ENCODE measurements around the gene ANKFN1.

ANKFN1 gene

DNA sequence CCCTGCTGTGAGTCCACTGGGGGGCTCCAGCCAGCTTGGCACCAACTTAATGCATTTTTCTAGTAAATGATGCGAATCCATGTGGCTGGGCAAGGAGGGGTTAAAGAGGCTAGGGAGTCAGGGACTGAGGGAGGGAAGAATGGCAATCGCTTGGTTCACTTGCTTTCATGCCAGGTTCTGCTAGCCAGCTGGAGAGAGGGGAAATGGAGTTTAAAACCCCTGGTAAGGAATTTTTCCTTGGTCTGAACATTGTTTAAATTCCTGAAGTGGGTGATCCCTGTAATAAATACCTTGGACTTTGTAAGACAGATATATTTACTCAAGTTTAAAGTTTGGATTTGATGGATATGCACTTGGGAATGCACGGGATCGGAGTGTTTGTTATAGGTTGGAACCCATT lies 22.8 kb downstream of the ANKFN1 start:
- Histone ChIP-seq H3K27ac (no peak overlapping the region), H3K4me3 (no peak overlapping the region)

DNA sequence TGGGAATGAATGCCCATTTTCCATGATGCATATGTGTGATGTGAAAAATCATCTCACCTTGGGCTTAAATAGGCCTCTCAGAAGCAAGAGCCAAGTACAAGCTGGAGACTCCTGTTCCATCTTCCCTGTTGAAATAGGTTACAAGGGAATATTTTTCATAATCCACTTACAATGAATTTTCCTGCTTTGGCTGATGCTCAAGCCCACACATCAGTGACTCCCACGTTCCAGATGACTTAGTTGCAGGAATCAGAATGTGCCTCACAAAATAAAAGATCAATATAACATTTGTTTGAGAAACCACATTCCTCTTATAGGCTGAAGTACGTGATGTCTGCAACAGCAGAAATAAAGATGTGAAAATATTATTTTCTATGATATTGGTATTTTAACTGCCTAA lies 24.1 kb downstream of the ANKFN1 start:
- no peak overlapping the region for H3K4me3 ChIP-seq
- H3K27ac ChIP-seq: no peak overlapping the region

DNA sequence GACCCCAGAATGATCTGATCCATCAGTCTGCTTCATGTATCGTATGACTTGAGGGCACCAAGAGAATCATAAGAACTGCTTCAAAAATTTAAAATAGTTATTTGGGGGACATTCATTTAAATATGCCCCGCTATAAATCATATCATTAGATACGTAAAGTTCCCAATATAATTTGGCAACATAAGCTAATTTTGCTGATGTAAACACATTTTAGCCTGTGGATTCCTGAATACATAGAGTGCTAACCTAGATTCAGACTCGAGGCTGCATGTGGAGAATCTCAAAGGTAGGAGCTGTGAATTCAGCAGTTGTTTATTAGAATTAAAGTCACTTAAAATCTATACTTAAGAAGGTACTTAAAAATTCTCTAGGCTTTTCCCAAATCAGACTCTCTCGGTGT lies 24.9 kb downstream of the ANKFN1 start:
- no peak overlapping the region for H3K4me3 ChIP-seq
- H3K27ac ChIP-seq: no peak overlapping the region

DNA sequence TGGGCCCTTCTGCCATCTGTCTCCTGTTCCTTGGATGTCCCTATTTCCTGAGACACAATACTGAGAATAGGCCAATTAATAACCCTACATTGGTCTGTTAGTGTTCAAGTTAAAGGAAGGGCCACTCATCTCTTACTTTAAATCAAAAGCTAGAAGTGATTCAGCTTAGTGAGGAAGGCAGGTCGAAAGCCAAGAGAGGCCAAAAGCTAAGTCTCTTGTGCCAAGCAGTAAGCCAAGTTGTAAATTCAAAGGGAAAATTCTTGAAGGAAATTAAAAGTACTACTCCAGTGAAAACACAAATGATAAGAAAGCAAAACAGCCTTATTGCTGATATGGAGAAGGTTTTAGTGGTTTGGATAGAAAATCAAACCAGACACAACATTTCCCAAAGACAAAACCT lies 28.8 kb downstream of the ANKFN1 start:
- H3K27ac ChIP-seq: no peak overlapping the region
- no peak overlapping the region for H3K4me3 ChIP-seq

DNA sequence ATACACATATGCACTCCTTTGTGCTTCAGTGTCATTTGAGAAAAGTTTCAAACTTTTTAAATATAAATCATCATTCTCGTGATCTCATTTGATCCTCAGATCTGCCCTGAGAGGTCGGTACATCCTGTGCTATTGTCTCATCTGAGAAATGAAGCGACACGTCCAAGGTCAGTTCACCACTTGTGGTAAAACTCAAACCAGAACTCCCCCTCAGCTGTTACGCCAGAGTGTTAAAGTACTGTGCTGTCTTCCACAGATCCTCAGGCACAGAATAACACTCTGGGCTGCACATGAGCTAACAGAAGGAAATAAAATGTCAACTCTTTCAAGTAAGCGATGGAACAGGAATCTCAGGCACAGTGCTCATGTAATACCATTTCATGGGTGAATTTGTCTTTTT lies 31.4 kb downstream of the ANKFN1 start:
- H3K27ac ChIP-seq: no peak overlapping the region
- no peak overlapping the region for H3K4me3 ChIP-seq

DNA sequence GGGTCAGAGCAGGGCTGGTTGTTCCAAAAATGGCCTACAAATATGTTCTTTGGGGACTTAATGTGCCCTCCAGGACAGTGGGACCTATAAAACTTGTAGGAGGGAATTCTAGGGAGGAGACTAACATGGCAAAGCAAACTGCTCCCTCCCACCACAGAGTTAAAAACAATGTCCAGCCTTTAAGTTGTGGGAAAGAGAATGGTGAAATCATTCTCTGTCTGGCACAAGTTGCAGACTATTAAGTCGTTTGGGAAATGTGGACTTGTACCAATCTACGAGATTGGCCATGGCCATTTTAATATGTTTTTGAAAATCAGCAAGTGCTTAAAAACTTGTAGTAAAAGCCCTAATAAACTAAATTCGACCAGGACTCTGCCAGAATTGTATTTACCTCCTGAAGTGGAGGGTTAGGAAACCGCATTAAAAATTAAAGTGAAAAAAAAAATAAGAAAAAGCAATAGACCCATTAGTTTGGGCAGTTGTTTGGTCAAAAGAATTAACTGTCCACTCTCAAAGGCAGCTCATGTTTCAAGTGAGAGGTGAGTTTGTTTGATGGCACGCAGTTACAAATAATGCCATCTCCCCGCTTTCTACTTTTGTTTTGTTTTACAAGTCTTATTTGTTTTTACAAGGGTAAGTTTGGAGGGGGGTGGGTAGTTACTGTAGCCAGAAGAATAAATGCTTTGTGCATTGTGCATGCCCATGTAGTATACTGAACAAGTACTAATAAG lies 32.4 kb downstream of the ANKFN1 start:
- no peak overlapping the region for H3K27ac ChIP-seq
- H3K4me3 ChIP-seq: no peak overlapping the region

DNA sequence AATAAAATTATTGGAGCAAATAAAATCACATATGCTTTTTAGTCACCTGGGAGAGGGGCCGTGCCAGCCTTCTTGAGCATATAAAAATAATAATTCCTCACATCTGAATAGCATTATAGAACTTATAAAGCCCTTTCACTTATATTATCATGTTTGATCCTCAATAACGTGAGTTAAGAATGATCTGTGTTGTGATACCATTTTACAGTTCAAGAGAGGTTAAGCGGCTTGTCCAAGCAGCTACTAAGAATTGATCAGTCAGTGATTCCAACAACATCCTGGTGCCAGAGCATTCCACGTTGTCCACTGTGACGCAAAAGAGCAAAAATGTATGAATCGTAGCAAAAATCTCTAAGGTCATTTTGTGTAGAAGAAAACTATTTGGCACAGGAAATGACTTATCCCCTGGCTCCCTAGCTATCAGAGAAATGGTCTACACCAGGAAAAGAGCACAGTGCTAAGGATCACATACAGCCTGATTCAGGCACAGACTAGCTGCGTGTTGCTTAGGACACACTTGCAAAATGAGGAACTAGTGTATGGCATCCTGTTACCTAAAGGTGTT lies 33.0 kb downstream of the ANKFN1 start:
- H3K4me3 ChIP-seq: no peak overlapping the region
- no peak overlapping the region for H3K27ac ChIP-seq

DNA sequence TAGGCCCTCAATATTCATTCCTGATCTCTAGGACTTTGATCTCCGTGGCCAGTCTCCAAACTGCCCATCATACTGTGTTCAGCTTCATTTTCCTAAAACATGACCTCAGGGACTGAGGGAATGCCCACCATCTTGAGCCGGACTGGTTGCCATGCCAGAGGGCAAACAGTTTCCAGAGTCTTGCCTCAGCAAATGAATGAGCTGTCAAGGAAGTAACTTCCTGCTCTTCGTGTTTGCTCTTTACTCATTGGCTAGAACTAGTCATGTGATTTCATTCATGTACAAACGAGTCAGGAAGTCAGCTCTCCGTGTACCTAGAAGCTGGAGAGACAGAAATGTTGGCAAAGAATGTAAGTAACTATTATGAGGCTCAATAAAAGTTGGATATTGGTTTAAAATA lies 50.2 kb downstream of the ANKFN1 start:
- Histone ChIP-seq H3K27ac (no peak overlapping the region), H3K4me3 (no peak overlapping the region)

DNA sequence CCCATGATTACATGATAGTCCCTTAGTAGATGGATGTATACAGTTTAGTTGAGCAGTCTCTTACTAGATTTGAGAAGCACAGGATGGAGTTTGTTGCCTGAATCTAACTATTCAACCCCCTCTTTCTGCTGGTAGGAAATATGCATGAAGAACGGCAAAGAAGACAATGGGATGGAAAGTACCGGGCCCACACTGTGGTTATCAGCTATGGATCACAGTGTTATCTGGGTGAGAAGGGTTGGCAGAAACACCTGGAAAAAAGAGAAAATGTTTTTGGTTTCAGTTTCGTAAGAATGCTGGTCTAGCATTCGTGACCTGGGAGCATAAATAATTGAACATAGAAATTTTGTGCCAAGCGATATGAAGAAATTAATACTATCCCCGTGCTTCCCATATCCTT lies 53.1 kb downstream of the ANKFN1 start:
- Histone ChIP-seq H3K27ac (no peak overlapping the region), H3K4me3 (no peak overlapping the region)

DNA sequence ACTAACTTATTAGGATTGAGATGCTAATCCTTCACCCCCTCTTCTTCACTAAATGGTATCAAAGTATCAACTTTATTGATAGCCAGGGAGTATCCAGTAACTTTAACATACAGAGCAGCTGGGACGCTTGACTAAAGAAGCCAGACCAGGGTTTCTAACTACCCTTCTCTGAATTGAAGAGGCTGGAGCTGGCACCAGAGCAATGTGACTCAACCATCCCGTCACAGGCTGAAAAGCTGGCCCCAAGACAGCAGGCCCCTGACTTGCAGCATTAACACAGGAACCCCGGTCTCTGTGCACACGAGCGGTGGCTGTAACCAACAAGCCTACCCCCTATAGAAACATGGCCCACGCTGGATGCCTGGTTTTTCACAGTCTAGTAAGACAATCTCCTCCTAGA lies 59.8 kb downstream of the ANKFN1 start:
- H3K27ac ChIP-seq: no peak overlapping the region
- H3K4me3 ChIP-seq: no peak overlapping the region

DNA sequence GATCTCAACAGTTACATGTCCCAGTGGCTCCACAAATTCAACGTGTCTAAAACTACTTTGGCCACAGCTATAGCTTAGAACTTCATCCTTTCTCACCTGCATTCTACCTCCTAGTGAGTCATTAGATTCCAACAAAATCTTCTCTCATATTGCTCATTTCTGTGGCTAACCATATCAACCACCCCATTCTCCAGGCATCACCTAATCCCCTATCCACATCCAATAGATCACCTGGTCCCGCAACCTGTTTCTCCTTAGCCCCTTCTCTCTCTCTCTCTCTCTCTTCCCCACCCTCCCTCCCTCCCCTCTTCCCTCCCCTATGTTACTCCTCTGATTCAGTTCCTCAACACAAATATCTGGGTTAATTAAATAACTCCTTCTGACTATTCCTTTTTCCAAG lies 64.6 kb downstream of the ANKFN1 start:
- no peak overlapping the region for H3K27ac ChIP-seq
- no peak overlapping the region for H3K4me3 ChIP-seq

DNA sequence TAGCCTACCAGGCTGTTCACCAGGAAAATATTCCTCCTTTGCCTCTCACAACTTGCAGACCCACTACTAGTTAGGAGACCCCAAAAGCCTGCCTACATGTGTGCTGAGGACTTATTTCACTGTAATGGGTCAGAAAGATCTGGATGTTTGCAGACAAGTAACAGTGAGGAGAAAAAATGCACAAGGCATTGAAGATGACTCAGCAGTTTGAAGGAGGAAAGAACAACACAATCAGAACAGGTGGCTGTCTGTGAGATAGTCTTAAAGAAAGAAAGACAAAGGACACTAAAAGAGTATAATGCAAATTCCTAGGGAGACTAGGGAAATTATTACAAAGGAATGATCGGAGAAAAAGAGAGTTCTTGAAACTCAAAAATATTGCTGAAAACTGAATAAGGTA lies 69.0 kb downstream of the ANKFN1 start:
- H3K4me3 ChIP-seq: no peak overlapping the region
- no peak overlapping the region for H3K27ac ChIP-seq

DNA sequence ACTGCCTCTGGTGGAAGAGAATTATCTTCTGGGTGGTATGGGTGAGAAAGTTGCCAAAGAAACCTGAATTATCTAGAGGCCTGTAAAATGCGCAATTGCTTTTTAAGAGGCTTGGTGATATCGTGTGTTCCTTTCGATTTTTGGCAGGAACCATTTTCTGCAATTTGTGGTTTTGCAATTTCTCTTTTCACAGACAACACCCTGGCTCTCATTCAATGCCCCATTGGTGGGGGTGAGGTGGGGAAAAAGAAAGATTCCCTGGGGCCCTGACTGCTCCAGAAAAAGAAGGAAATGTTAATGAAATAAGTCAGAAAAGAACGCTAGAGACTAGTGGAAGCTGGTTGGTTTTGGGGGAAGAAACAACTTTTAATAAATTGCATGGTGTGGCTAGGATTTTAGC lies 77.4 kb downstream of the ANKFN1 start:
- Histone ChIP-seq H3K27ac (no peak overlapping the region), H3K4me3 (no peak overlapping the region)

DNA sequence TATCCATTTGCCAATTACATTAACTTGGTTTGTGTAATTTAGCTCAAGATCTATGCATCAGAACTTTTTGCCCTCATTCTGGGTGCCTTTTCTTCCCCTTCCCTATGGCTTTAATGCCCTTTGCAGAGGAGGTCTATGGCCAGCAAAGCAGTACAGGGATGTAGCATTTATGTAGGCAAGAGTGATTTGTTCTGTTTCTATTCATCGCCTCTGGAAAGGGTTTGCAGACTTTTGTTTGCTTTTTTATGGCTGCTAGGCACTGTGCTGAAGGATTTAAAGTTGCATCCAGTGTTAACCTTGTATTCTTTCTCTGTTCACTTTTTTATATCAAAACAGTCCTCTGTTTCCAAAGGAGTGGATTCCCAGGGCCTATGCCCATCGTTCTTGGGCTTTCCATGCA lies 78.0 kb downstream of the ANKFN1 start:
- H3K27ac ChIP-seq: no peak overlapping the region
- no peak overlapping the region for H3K4me3 ChIP-seq

DNA sequence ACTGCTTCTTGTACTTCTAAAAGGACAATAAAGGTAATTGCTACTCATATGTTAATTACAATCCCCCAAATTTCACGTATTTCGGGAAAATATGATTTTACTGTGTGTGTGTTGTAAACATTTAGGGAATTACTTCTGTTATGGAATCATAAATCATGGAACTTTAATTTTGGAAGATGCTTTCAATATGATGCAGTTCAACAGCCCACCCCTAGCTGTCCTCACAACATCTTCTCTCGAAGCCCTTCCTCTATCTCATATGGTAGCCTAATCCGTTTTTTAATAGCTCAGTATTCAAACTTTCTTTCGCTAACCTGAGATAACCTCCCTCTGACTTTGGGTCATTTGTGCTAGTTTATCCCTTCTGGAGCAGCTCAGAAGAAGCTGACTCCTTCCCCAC lies 78.4 kb downstream of the ANKFN1 start:
- Histone ChIP-seq H3K27ac (no peak overlapping the region), H3K4me3 (no peak overlapping the region)

DNA sequence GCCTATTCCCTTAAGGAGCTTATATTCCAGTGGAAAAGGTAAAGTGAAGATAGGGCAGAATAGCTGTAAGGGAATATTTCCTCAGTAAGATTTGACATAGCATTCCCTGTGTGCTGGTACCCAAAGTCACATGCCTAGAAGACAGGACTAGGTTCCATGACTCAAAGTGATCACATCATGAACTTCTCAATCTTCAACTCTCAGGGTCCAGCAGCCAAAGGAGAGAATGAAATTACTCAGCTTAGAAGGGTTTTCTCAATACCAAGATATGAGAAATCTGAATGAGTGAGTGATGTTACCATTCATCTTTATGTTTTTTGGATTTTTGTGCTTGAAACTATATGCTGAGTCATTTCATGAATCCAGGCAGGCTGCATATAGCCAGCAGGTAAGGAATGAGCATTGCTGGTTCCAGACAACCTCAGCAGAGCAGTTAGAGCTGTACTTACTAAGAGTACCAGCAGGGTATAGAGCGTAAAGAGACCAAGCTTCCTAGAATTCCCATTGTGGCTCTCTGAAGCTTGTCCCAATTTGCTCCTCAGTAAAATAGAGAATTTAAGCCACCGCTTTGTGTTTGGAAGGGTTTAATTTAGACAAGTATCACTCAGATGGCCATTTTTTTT lies 91.1 kb downstream of the ANKFN1 start:
- no peak overlapping the region for H3K4me3 ChIP-seq
- H3K27ac ChIP-seq: no peak overlapping the region

DNA sequence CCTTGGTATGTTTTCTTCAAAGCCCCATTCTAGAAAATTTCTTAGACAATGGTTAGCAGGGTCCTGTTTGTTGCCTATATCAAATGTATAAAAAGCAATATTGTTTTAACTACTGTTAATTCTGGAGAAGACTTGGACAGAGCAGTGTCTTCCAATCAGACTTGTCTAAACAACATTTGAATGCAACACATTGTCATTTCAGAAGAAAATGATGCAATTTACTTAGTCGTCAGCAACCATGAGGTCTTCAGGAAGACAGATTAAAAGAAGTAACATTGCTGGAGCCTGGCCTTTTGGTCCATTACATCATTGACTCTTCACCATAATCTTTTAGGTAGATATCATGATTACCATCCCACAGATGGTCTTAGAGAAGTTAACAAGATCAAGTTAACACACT lies 94.5 kb downstream of the ANKFN1 start:
- no peak overlapping the region for H3K27ac ChIP-seq
- H3K4me3 ChIP-seq: no peak overlapping the region

DNA sequence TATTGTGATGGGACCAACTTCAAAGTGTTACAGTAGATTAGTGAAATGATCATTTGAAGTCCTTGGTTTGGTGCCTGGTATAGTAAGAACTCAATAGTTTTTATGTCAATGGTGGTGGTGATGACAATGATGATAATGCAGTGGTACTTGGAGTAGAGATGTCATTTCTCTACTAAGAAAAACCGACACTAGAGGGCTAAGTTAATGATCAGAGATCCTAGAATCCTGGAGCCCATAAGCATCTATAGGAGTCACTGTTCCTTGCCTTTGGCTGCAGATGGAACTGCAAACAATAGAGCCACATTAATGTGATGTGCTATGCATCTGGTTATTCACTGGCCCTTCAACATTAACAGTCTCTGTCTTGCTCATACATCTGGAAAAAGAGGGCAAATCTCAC lies 103.8 kb downstream of the ANKFN1 start:
- no peak overlapping the region for H3K27ac ChIP-seq
- H3K4me3 ChIP-seq: no peak overlapping the region

DNA sequence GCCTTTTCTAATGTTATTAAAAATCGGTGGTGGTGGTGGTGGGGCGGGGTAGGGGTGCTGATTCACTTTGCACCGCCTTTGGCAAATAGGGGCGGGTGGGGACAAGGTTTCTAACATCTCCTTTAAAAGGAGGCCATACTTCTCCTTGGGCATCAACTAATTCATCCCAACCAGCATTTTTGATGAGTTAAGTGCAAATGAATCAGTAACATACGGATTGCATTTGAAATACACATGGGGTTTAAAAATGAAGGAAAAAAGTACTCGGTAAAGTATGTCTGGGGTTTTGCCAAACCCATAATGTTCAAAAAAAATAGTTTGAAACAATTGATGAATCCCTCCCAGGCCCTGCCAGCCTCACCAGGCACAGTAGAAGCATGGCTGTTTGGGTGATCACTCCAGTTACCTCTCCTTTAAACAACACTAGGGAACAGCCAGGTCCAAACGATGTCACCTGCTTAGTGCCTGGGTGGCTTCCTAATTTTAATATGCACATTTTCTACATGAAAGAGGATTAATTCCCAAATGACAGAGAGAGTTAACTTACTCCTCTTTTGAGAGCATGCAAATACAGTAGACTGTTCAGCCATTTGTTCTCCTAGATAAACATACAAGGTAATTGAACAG lies 107.2 kb downstream of the ANKFN1 start:
- H3K27ac ChIP-seq: peak overlapping the region in 1 of 21 experiments; percentile 35
- no peak overlapping the region for H3K4me3 ChIP-seq

DNA sequence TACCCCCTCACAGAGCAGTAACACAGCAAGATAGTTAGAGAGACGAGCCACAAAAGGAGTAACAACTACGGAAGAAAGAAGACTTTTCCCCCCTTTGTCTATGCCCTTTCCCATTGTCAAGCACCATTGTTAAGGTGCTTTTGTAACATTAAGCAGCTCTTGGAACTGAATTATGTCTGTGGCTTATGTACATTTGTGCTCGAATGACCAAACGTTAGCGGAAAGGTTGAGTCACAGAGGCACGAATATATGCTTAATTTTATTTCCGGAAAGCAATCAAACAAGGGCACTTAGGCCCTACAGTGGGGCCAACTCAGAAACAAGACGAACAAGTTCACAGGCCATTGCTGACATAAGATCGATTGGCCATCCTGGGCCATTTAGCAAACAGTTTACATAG lies 109.5 kb downstream of the ANKFN1 start:
- Histone ChIP-seq H3K27ac (no peak overlapping the region), H3K4me3 (no peak overlapping the region)

Data from skin epidermis (tissue), 12 donors.